ENCODE data around the gene MGARP.
"Not testable (repeated sequence)": the region's sequence is repeated elsewhere in the genome, so short reads cannot be mapped to it uniquely, and the experiment has no call there.

MGARP gene

DNA sequence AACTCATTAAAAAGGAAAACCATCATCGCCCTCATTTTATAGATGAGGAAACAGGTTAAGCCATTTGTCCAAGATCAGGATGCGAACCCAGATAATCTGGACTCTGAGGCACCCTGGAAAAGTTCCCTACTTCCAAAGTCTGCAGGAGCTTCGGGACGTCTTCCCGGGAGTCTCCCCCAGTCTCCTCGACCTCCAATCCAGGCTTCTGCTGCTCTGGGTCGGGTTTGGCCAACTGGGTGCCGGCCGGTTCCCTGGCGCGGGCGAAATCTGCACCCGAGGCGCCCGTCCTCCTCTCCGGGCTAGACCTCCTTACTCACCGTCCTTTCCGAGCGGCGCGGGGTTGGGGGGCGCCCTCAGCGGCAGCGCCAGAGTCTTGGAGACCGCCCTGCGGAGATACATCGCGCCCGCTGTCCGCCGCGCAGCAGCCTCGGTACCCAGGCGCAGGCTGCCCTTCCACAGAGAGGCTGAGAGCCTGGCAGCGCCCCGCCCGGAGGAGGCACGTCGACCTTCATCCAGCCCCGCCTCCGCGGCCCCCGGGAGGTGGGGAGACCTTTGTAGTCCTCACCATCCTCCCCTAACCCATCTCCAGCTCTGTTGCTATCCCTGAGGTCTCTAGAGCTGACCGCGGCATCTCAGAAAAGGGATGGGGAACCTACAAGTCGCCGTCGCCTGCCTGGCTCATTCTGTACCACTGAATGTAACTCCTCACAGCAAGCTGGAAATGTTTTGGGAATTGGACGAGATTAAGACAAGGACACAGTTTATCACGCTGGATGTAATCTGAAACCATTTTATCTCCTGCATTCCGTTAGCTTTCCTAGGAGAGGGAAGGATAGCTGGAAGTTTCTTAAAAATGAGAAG, at the start of gene MGARP:
Gene MGARP, minus strand, starts transcription at position 466 of the 861 bp plus-strand sequence. Its CDS starts 67 bp downstream, at position 399.
- DNase-seq (ENCODE audit: low read depth), result peak; percentile 44
- TF ChIP-seq CTCF (IDR thresholded peaks at IDR 0.05; ENCODE audit: insufficient read depth, low read depth, low read length, missing control alignments), result no peak
- peak within 1 kb of the TSS; percentile 44 for H3K4me3 ChIP-seq (ENCODE audit: low read length)

- peak; percentile 58 for DNase-seq (ENCODE audit: low read depth)
- H3K4me3 ChIP-seq (ENCODE audit: low read length), result no peak overlapping the region
- no peak for TF ChIP-seq CTCF (IDR thresholded peaks at IDR 0.05; ENCODE audit: insufficient read depth, low read depth, low read length, missing control alignments)
Measured at GRCh38 chr4:139329665-139330200, 49.7 kb upstream of the MGARP start.

DNA sequence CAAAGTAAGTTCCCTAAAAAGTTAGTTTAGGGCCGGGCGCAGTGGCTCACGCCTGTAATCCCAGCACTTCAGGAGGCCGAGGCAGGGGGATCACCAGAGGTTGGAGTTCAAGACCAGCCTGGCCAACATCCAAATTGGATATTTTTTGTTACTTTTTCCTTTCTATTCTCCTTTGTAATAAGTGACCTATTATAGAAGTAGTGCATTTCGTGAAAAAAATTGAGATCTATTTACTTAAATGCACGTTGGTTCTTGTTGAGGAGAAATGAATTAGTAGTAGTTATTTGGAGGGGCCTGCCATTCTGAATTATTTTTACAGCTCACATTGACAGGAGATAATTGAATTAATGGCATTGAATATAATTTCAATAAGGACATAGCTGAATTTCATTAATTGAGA, 44.6 kb upstream of the MGARP start:
- no peak overlapping the region for H3K4me3 ChIP-seq (ENCODE audit: low read length)
- no peak for TF ChIP-seq CTCF (IDR thresholded peaks at IDR 0.05; ENCODE audit: insufficient read depth, low read depth, low read length, missing control alignments)
- DNase-seq (ENCODE audit: low read depth), result no peak

DNA sequence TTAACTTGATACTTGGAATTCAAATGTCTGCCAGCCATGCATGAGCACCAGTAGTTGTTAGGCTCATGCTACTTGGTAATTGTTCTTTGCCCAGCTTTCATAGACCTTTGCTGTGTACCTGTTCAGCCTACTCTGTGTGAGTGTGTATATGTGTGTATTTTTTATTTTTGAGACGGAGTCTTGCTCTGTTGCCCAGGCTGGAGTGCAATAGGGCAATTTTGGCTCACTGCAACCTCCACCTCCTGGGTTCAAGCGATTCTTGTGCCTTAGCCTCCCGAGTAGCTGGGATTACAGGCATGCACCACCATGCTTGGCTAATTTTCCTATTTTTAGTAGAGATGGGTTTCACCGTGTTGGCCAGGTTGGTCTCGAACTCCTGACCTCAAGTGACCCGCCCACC, 42.5 kb upstream of the MGARP start:
- not testable (repeated sequence) for DNase-seq (ENCODE audit: low read depth); H3K4me3 ChIP-seq (ENCODE audit: low read length)

GRCh38 chr4:139322070-139322469, 42.0 kb upstream of the MGARP start:
- H3K4me3 ChIP-seq (ENCODE audit: low read length); DNase-seq (ENCODE audit: low read depth): not testable (repeated sequence)

DNA sequence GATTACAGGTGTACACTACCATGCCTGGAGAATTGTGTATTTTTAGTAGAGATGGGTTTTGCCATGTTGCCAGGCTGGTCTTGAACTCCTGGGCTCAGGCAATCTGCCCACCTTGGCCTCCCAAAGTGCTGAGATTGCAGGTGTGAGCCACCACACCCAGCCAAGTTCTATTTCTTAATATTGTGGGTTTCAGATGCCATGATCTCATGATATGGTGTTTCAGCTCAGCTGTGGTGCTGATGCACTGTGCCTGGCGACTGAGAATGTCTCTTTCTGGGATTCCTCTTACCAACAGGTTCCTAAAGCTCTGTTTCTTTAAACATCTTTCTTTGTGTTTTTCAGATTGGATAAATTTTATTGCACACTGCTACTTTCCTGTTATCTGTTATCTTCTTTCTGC, 39.5 kb upstream of the MGARP start:
- DNase-seq (ENCODE audit: low read depth), result no peak
- no peak for TF ChIP-seq CTCF (IDR thresholded peaks at IDR 0.05; ENCODE audit: insufficient read depth, low read depth, low read length, missing control alignments)

GRCh38 chr4:139317635-139318034, 37.6 kb upstream of the MGARP start:
- no peak for TF ChIP-seq CTCF (IDR thresholded peaks at IDR 0.05; ENCODE audit: insufficient read depth, low read depth, low read length, missing control alignments)
- no peak for DNase-seq (ENCODE audit: low read depth)
- H3K4me3 ChIP-seq (ENCODE audit: low read length), result no peak overlapping the region

More for the DNA sequence above, 39.5 kb upstream of the MGARP start:
- H3K4me3 ChIP-seq (ENCODE audit: low read length), result no peak overlapping the region

DNA sequence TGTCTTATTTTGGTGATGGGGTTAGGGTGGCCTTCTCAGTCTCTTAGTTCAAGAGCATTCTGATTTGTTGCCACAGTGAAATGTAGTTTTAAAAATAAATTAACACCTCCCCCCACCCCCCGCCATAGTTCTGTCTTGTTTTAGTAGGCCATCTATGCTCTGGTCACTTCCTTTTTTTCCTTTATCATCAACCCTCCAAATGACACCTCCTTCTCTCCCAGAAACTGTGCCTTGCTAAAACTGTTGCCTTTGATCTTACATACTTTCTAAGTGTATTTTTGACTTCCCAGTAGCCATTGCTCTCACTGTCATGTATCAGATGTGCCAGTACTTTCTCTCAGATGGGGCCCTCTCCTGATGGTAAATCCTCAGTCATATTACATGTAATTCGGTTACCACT, 36.7 kb upstream of the MGARP start:
- TF ChIP-seq CTCF (IDR thresholded peaks at IDR 0.05; ENCODE audit: insufficient read depth, low read depth, low read length, missing control alignments), result no peak
- no peak overlapping the region for H3K4me3 ChIP-seq (ENCODE audit: low read length)
- DNase-seq (ENCODE audit: low read depth), result no peak

Measured in epithelial cell of esophagus (primary cell).